GM12878 (cell line): ENCODE measurements around the gene FOLR2. TPM values are rescaled to one million over a fixed set of nuclear protein-coding genes. Genes with fewer than 3 reads are reported as not detected.
A peak's percentile ranks its signal among the peaks of the same experiment; 100 is the strongest.

ENCODE experiments used
- ATAC-seq: fragments of 200-7000 bp; cut with Tn5 transposase; 3 replicates; pipeline ENCODE4 v1.9.1; 2020; ENCODE audit warnings: mild to moderate bottlenecking, moderate library complexity
- BruUV-seq: library from RNA; stranded (reverse); fragments of 400-500 nt; replicated peaks from 2 replicates; lab custom pipeline; 2021; lab: Mats Ljungman, UMichigan
- CTCF ChIA-PET: fragments of 300-600 bp; sonication (Branson Sonifier 250); formaldehyde crosslinking; extraction: SDS; loops from one replicate; lab custom pipeline; 2021; ENCODE audit warnings: inconsistent platforms; lab: Yijun Ruan, JAX
- POLR2A ChIA-PET: fragments of 350-600 bp; formaldehyde crosslinking; extraction: SDS; loops from one replicate; lab custom pipeline; 2021; ENCODE audit warnings: inconsistent platforms; lab: Charles Lee
- RAD21 ChIA-PET: fragments of 300-600 bp; sonication (Branson Sonifier 250); formaldehyde crosslinking; loops from one replicate; lab custom pipeline; 2023; ENCODE audit warnings: antibody characterized with exemption; ENCODE audit not compliant: unreplicated experiment; lab: Charles Lee
- SMC1A ChIA-PET: fragments of 300-600 bp; sonication (Branson Sonifier 250); formaldehyde crosslinking; loops from one replicate; lab custom pipeline; 2023; ENCODE audit not compliant: unreplicated experiment, uncharacterized antibody; lab: Charles Lee
- DNase-seq: peaks from one replicate; pipeline ENCODE4 v3.0.0-alpha.2; 2011; ENCODE audit warnings: low read depth, low spot score
- FAIRE-seq: peaks from 3 replicates; lab custom pipeline; 2011; peaks lifted over from hg19 to GRCh38; lab: Jason Lieb, UNC
- H2AFZ ChIP-seq: 2 replicates; pipeline ENCODE4 v1.6.0; 2011; ENCODE audit warnings: low read depth, low read length, control low read depth; ENCODE audit not compliant: control insufficient read depth
- H3K27ac ChIP-seq: 2 replicates; pipeline ENCODE4 v1.5.1; 2011; ENCODE audit warnings: control low read depth; ENCODE audit not compliant: control insufficient read depth, insufficient read depth
- H3K27me3 ChIP-seq, 2 experiments: replicated peaks in 1 of 2; 2 replicates each; pipeline versions ENCODE4 v1.6.0 to v1.6.1; 2011; ENCODE audit warnings: low read length in 1 of 2; ENCODE audit not compliant: control insufficient read depth in 2 of 2, insufficient read depth in 2 of 2
- H3K36me3 ChIP-seq, 2 experiments: 2 replicates each; pipeline ENCODE4 v1.5.1; 2011; ENCODE audit warnings: low read length in 1 of 2; ENCODE audit not compliant: control insufficient read depth in 2 of 2, insufficient read depth in 2 of 2
- H3K4me1 ChIP-seq: 2 replicates; pipeline ENCODE4 v1.6.1; 2011; ENCODE audit warnings: mild to moderate bottlenecking, low read length, moderate library complexity, mixed read lengths; ENCODE audit not compliant: control insufficient read depth, insufficient read depth
- H3K4me2 ChIP-seq: 2 replicates; pipeline ENCODE4 v1.6.0; 2011; ENCODE audit warnings: control low read depth; ENCODE audit not compliant: control insufficient read depth, insufficient read depth
- H3K4me3 ChIP-seq: fragments of 200-600 bp; sonication (generic); 2 replicates; pipeline ENCODE4 v1.5.1; 2016
- H3K79me2 ChIP-seq: 2 replicates; pipeline ENCODE4 v1.6.0; 2011; ENCODE audit warnings: low read length; ENCODE audit not compliant: control insufficient read depth, insufficient read depth
- H3K9ac ChIP-seq: 2 replicates; pipeline ENCODE4 v1.8.0; 2011; ENCODE audit warnings: low read length, control low read depth, mixed read lengths; ENCODE audit not compliant: control insufficient read depth, insufficient read depth
- H3K9me3 ChIP-seq: replicated peaks from 3 replicates; pipeline ENCODE4 v1.5.1; 2011; ENCODE audit warnings: mild to moderate bottlenecking, low read length; ENCODE audit not compliant: control insufficient read depth, insufficient read depth
- H4K20me1 ChIP-seq: 2 replicates; pipeline ENCODE4 v1.6.0; 2011; ENCODE audit not compliant: control insufficient read depth, insufficient read depth
- BCL11A ChIP-seq: IDR thresholded peaks from 2 replicates; pipeline ENCODE4 v1.6.1; 2011; ENCODE audit warnings: low read depth, low read length
- BMI1 ChIP-seq: fragments of 450-650 bp; IDR thresholded peaks from 2 replicates; pipeline ENCODE4 v1.6.1; 2016; ENCODE audit warnings: mild to moderate bottlenecking, moderate library complexity, borderline replicate concordance
- FOS ChIP-seq: IDR thresholded peaks from 3 replicates; pipeline ENCODE4 v1.6.1; 2011; ENCODE audit warnings: borderline replicate concordance; ENCODE audit not compliant: insufficient read length; ENCODE audit errors: extremely low read depth
- IRF4 ChIP-seq: IDR thresholded peaks from 2 replicates; pipeline ENCODE4 v1.6.1; 2011; ENCODE audit warnings: low read depth, low read length
- KDM1A ChIP-seq: fragments of 200-600 bp; sonication (generic); IDR thresholded peaks from 2 replicates; pipeline ENCODE4 v1.6.1; 2016; ENCODE audit warnings: borderline replicate concordance
- MXI1 ChIP-seq: fragments of 150-350 bp; IDR thresholded peaks from 2 replicates; pipeline ENCODE4 v1.6.1; 2011; ENCODE audit warnings: low read depth, mild to moderate bottlenecking, inconsistent platforms, low read length, improper control_type of control experiment
- NFIC ChIP-seq: IDR thresholded peaks from 2 replicates; pipeline ENCODE4 v1.6.1; 2012; ENCODE audit warnings: low read depth, mild to moderate bottlenecking, inconsistent platforms, low read length, moderate library complexity
- PAX5 ChIP-seq: IDR thresholded peaks from 2 replicates; pipeline ENCODE4 v1.6.1; 2011; ENCODE audit warnings: low read depth, low read length, borderline replicate concordance
- POLR2A ChIP-seq: IDR thresholded peaks from 2 replicates; pipeline ENCODE4 v1.6.1; 2011; ENCODE audit warnings: low read depth, mild to moderate bottlenecking, low read length
- RAD51 ChIP-seq: fragments of 450-650 bp; IDR thresholded peaks from 2 replicates; pipeline ENCODE4 v1.6.1; 2016; ENCODE audit warnings: moderate library complexity, mild to moderate bottlenecking, inconsistent platforms
- SIN3A ChIP-seq: IDR thresholded peaks from 2 replicates; pipeline ENCODE4 v1.6.1; 2012; ENCODE audit warnings: low read depth, low read length, improper control_type of control experiment
- SPI1 ChIP-seq: IDR thresholded peaks from 2 replicates; pipeline ENCODE4 v1.6.1; 2011; ENCODE audit warnings: low read depth, mild to moderate bottlenecking, low read length, moderate library complexity, borderline replicate concordance; ENCODE audit not compliant: insufficient read depth
- WGBS: methylation state at CpG from one replicate; pipeline ENCODE4 v1.1.6; 2016; ENCODE audit warnings: low lambda C conversion rate; ENCODE audit not compliant: insufficient replicate concordance, insufficient coverage; ENCODE audit errors: missing lambda C conversion rate; 5-methylcytosine and 5-hydroxymethylcytosine counted together
- in situ Hi-C: fragments of 300-500 bp; cut with MboI; formaldehyde crosslinking; loops from 9 replicates; pipeline ENCODE4 v1.14.3; 2018; ENCODE audit warnings: mixed read lengths
- intact Hi-C: fragments of 100-400 bp; cut with micrococcal nuclease; formaldehyde crosslinking; loops from one replicate; pipeline ENCODE4 v1.14.2; 2022; ENCODE audit not compliant: unreplicated experiment
- polyA plus RNA-seq, 11 experiments: library from polyadenylated mRNA; depleted of rRNA in 4 of 11; unstranded in 6 of 11; stranded (reverse) in 5 of 11; fragments of >200 nt; fragmentation: Nextera tagmentation in 4 of 11; fragmentation: Illumina TruSeq in 1 of 11; extraction: Ambion mirVana in 4 of 11; extraction: Trizol in 1 of 11; gene quantifications; 1 replicate in 1 of 11; 2 replicates in 10 of 11; pipeline versions ENCODE4 v1.2.1 to v1.2.3, GENCODE V29; 2011 to 2016; ENCODE audit warnings: inconsistent platforms in 2 of 11, missing spikeins in 2 of 11, low read depth in 1 of 11
- total RNA-seq, 4 experiments: library from RNA; depleted of rRNA in 3 of 4; stranded (reverse); fragments of >200 nt in 3 of 4; fragmentation: Illumina TruSeq in 1 of 4; extraction: Trizol in 1 of 4; gene quantifications; 2 replicates each; pipeline versions ENCODE4 v1.2.1 to v1.2.3, GENCODE V29; 2013 to 2021

Gene FOLR2
- total and polyA plus RNA-seq, 10 of the 15 experiments (the other 5 are each of a cell fraction or from before 2014, with no cell fraction given), result 0.10 to 11.1 (median 1.9) TPM

DNA sequence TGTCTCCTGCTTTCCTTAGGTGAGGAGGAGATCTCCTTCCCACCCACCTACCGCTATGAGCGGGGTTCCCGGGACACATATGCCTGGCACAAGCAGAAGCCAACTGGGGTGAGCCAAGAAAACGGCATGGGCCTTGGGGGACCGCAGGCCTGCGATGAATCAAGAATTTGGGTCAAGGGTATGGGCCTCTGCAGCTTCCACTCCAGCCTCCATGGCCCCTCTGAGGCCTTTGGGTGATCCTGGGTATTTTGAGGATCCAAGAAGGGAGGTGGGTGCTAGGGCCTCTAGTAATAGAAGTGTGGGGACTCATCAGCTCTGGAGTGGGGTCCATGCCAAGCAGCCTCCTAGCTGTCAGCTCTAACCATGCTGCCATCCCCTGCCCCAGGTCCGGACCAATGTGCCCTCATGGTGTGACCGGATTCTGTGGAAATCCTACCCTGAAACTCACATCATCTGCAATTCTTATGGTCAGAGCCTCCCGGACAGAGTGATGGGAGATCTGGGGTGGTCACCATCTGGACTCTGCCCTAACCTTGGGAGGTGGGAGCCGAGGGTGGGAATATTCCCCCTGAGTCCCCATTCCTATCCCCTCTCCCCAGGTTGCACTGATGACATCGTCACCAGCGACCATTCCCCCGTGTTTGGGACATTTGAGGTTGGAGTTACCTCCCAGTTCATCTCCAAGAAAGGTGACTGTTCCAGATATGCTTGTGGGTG, 16.6 kb downstream of the FOLR2 start:
- ChIA-PET RAD21 (no interaction called here), POLR2A (no interaction called here)
- Histone ChIP-seq H3K4me3 (no peak overlapping the region), H3K36me3 (peaks cover 24 to 27% of the 10 kb centered on the region in 2 experiments; a peak in 3 of 4 replicates), H3K4me2 (no peak overlapping the region), H3K27me3 (no peaks in the 10 kb centered on the region), H3K4me1 (no peaks in the 10 kb centered on the region), H3K27ac (no peak overlapping the region), H3K9ac (no peak overlapping the region), H3K79me2 (no peaks in the 10 kb centered on the region)
- FAIRE-seq (no peak), DNase-seq (no peak), ATAC-seq (no peak)
- 92% methylated on average over 13 of the region's 13 CpGs for WGBS
- TF ChIP-seq PAX5 (no peak), POLR2A (peak; percentile 38; the same call in 1 of the 2 replicates), KDM1A (no peak), BMI1 (no peak), FOS (no peak), MXI1 (no peak)
- TF ChIP-seq, all 136 proteins: peak for 1
- CTCF ChIA-PET, result no interaction called here
- SMC1A ChIA-PET, result no interaction called here
- intact Hi-C loops, result no loop called here
- H4K20me1 ChIP-seq, result no peaks in the 10 kb centered on the region; the same call in 1 of the 2 replicates
- no peak overlapping the region for H2AFZ ChIP-seq
- BruUV-seq, result no TSS peak
- in situ Hi-C loops, result no loop called here
- H3K9me3 ChIP-seq, result no peaks in the 10 kb centered on the region

DNA sequence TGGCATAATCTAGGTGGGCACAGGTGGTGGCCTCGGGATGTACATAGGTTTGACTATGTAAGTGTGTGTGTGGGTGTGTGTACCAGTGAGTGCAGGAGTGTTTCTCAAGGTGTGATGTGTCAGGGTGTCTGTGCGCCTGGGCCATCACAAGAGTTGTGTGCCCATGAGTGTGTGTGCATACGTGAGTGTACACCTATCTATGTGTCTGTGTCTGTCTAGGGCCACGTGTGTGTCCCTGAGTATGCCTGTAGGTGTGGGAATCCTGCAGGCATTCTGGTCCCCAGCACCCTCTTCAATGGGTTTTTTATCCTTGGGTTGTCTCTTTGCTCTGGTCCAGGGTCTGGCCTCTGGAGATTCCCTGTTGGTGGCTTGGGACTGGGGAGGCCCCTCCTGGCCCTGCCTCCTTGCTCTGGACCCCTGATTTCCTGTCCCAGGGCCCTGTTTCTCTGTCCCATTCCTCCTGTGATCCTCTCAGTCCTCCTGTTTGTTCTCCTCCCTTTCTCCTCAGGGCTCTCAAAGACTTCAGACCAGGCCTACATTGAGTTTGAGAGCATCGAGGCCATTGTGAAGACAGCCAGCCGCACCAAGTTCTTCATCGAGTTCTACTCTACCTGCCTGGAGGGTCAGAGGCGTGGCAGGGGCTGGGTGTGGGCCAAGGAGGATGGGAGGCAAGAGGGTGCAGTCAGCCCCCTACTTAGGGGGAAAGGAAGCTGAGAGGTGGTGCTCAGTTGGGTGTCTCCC, 17.3 kb downstream of the FOLR2 start:
- Histone ChIP-seq H3K36me3 (peaks cover 23 to 27% of the 10 kb centered on the region in 2 experiments; a peak in 3 of 4 replicates), H3K9ac (no peak overlapping the region), H3K27ac (no peak overlapping the region), H3K4me1 (no peaks in the 10 kb centered on the region), H4K20me1 (no peaks in the 10 kb centered on the region; the same call in none of the 2 replicates), H3K79me2 (no peaks in the 10 kb centered on the region), H3K4me3 (no peak overlapping the region), H3K27me3 (no peaks in the 10 kb centered on the region), H3K4me2 (no peak overlapping the region), H3K9me3 (no peaks in the 10 kb centered on the region), H2AFZ (no peak overlapping the region)
- FAIRE-seq (no peak), DNase-seq (no peak), ATAC-seq (no peak)
- no TSS peak for BruUV-seq
- 93% methylated on average over 8 of the region's 8 CpGs for WGBS
- ChIA-PET POLR2A (no interaction called here), CTCF (no interaction called here), SMC1A (no interaction called here), RAD21 (interaction anchor here (0.6 kb wide), 1 partner anchor 17 kb away, joined by 4 read pairs; no protein-coding TSS in a partner anchor)
- intact Hi-C loops (no loop called here), in situ Hi-C loops (no loop called here)
- TF ChIP-seq SIN3A (no peak), RAD51 (no peak), IRF4 (no peak), BCL11A (no peak), POLR2A (peak; percentile 39; the same call in 1 of the 2 replicates), NFIC (no peak), SPI1 (no peak)
